Mononuclear cell (primary cell): ENCODE measurements around the gene SLC22A1. TPM values are rescaled to one million over a fixed set of nuclear protein-coding genes. Genes with fewer than 3 reads are reported as not detected.
"Not testable (repeated sequence)": the region's sequence is repeated elsewhere in the genome, so short reads cannot be mapped to it uniquely, and the experiment has no call there.

ENCODE experiments used
- H3K27me3 ChIP-seq: 2 replicates; pipeline ENCODE4 v1.6.0; 2011; ENCODE audit warnings: low read length, control low read depth; ENCODE audit not compliant: insufficient read depth
- H3K4me1 ChIP-seq: 2 replicates; pipeline ENCODE4 v1.5.1; 2011; ENCODE audit warnings: mild to moderate bottlenecking, low read length, control low read depth; ENCODE audit not compliant: insufficient read depth
- H3K4me3 ChIP-seq: 2 replicates; pipeline ENCODE4 v1.5.1; 2011; ENCODE audit warnings: mild to moderate bottlenecking, low read length, moderate library complexity
- H3K9me3 ChIP-seq: 2 replicates; pipeline ENCODE4 v1.5.1; 2011; ENCODE audit warnings: low read depth, mild to moderate bottlenecking, control low read depth, low read length
- total RNA-seq: library from RNA; depleted of rRNA; stranded (reverse); fragments of >200 nt; gene quantifications from one replicate; pipeline ENCODE4 v1.2.3, GENCODE V29; 2012

SLC22A1 gene
- total RNA-seq, 1 donor, result 0.21 TPM

GRCh38 chr6:160135907-160136655, 14.5 kb downstream of the SLC22A1 start:
- no peaks in the 10 kb centered on the region for H3K9me3 ChIP-seq
- no peak overlapping the region for H3K4me3 ChIP-seq
- no peaks in the 10 kb centered on the region for H3K4me1 ChIP-seq
- H3K27me3 ChIP-seq, result no peaks in the 10 kb centered on the region

DNA sequence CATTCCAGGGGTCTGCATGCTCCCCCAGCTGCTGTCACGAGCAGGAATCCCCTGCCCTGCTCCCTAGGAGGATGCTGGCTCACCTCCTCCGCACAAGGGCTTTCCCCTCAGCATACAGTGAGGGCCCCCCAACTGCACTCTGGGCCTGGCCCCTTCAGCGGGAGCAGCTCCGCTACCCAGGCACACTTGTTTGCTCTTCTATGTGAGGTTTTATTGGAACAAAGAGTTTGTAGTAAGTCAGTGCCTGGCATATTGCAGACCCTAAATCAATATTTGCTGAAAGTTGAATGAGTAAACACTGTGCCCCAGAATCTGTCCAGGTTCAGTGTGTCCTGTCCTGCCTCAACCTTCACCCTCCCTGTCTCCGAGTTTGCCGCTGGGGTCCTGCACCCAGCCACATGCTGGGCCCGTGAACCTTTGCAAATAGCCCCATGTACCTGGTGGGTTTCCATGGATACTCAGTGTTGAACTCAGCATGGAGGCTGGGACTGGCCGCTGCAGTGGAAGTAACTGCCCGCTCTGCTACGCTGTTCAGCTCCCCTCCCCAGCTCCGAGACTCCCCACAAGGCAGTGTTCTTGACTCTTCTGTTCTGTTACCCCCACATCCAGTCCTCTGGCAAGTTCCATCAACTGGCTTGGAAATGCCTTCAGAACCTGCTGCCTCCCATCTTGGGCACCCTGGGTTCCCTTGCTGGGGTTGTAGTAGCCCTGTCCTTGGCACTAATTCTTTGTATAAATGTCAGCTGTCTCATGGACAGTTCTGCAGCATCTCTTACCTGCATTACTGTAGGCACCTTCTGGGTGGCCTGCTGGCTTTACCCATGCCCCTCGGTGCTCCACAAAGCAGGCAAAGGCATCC, 15.7 kb downstream of the SLC22A1 start:
- Histone ChIP-seq H3K4me3 (no peak overlapping the region), H3K4me1 (no peaks in the 10 kb centered on the region), H3K9me3 (no peaks in the 10 kb centered on the region), H3K27me3 (no peaks in the 10 kb centered on the region)

DNA sequence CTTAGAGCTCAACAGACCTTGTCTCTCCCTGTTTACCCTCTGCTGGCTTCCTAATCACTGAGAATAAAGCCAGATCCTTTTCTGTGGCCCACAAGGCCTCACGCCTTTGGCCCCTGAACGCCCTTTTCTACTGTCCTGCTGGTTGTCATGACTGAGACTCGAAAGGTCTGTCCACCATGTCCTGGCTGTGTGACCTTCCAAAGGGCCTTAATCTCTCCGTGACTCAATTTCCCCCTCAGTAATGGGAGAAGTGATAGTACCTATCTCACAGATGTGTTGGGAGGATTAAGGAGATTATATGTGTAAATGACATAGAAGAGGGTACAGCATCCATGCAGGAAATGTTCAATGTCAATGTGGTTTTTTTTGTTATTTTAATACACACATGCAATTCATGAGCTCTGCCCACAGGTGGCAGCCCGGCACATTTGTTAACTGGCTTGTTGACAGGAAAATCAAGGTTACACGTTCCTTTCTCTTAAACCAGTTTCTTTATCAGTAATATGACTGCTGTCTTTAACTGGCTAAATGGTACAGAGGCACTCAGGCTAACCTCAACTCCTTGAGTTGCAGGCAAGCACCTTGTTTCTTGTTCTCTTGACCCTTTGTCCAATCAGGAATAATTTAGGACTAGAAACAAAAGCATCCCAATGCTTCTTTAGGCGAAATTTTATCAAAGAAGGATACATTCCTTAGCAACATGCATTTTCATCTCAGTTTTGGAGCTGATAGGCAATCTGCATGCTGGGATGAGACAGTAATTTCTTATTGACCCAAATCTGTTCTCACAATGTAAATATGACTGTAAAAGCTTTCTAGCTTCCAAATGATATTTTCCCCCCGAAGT, 16.6 kb downstream of the SLC22A1 start:
- Histone ChIP-seq H3K4me1 (no peaks in the 10 kb centered on the region), H3K27me3 (no peaks in the 10 kb centered on the region), H3K4me3 (no peak overlapping the region), H3K9me3 (no peaks in the 10 kb centered on the region)

GRCh38 chr6:160138839-160139419, 17.3 kb downstream of the SLC22A1 start:
- Histone ChIP-seq H3K9me3 (no peaks in the 10 kb centered on the region), H3K4me1 (no peaks in the 10 kb centered on the region), H3K4me3 (no peak overlapping the region), H3K27me3 (no peaks in the 10 kb centered on the region)

GRCh38 chr6:160139420-160139851, 17.8 kb downstream of the SLC22A1 start:
- no peaks in the 10 kb centered on the region for H3K27me3 ChIP-seq
- no peaks in the 10 kb centered on the region for H3K4me1 ChIP-seq
- H3K4me3 ChIP-seq, result no peak overlapping the region
- no peaks in the 10 kb centered on the region for H3K9me3 ChIP-seq

DNA sequence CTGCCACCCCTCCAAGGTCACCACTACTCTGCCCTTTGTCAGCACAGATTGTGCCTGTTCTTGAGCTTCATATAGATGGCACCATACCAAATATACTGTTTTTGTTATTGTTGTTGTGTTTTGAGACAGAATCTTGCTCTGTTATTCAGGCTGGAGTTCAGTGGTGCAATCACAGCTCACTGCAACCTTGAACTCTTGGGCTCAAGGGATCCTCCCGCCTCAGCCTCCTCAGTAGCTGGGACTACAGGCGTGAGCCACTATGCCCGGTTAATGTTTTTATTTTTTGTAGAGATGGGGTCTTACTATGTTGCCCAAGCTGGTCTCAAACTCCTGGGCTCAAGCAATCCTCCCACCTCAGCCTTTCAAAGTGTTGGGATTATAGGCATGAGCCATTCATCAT, 18.9 kb downstream of the SLC22A1 start:
- H3K4me3 ChIP-seq, H3K27me3 ChIP-seq, H3K4me1 ChIP-seq, H3K9me3 ChIP-seq: not testable (repeated sequence)

GRCh38 chr6:160141001-160141726, 19.5 kb downstream of the SLC22A1 start:
- H3K9me3 ChIP-seq, result no peaks in the 10 kb centered on the region

GRCh38 chr6:160142115-160142715, 20.6 kb downstream of the SLC22A1 start:
- H3K27me3 ChIP-seq, result no peaks in the 10 kb centered on the region
- no peak overlapping the region for H3K4me3 ChIP-seq
- H3K4me1 ChIP-seq, result no peaks in the 10 kb centered on the region
- no peaks in the 10 kb centered on the region for H3K9me3 ChIP-seq

More at GRCh38 chr6:160141001-160141726, 19.5 kb downstream of the SLC22A1 start:
- Histone ChIP-seq H3K27me3 (no peaks in the 10 kb centered on the region), H3K4me3 (no peak overlapping the region), H3K4me1 (no peaks in the 10 kb centered on the region)

- H3K4me3 ChIP-seq, result no peak overlapping the region
- no peaks in the 10 kb centered on the region for H3K27me3 ChIP-seq
- no peaks in the 10 kb centered on the region for H3K4me1 ChIP-seq
- H3K9me3 ChIP-seq, result no peaks in the 10 kb centered on the region
Observed at GRCh38 chr6:160146454-160147145, 25.0 kb downstream of the SLC22A1 start.

DNA sequence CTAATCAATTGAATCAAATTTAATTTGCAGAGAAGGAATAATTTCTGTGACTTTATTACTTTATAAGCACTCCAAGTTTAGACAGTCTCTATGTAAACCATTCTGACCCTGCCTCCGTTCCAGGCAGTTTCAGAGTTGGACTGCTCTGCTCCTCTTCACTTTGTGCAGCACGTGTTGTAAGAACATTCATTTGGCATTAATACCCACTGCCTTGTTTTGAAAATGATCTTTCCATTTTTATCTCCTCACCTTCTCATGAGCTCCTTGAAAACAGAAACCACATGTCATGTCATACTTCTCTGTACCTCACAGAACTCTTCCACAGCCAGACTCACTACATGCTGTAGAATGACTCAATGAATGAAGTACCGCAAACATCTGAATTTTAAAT, 25.5 kb downstream of the SLC22A1 start:
- Histone ChIP-seq H3K4me1 (no peaks in the 10 kb centered on the region), H3K9me3 (no peaks in the 10 kb centered on the region), H3K4me3 (no peak overlapping the region), H3K27me3 (no peaks in the 10 kb centered on the region)

DNA sequence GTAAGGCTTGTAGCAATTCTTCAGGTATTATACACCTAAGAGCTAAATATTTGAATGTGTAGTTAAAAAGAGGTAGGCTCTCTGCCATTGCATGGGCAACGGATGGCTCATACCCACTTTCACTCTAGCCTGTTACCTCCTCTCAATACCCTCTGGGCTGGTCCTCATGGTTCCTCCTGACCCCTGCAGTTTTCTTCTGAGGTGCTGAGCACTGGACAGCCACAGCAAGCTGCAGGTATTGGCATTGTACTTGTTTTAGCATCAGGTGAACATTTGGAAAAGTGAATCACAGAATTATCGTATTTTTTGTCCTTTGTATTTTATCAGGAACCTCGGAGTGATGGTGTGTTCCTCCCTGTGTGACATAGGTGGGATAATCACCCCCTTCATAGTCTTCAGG, 32.9 kb downstream of the SLC22A1 start:
- Histone ChIP-seq H3K9me3 (no peaks in the 10 kb centered on the region), H3K4me1 (no peaks in the 10 kb centered on the region), H3K27me3 (no peaks in the 10 kb centered on the region), H3K4me3 (no peak overlapping the region)

- H3K4me3 ChIP-seq, result no peak overlapping the region
- no peaks in the 10 kb centered on the region for H3K9me3 ChIP-seq
- no peaks in the 10 kb centered on the region for H3K27me3 ChIP-seq
- H3K4me1 ChIP-seq, result no peaks in the 10 kb centered on the region
Observed at GRCh38 chr6:160156842-160157241, 35.2 kb downstream of the SLC22A1 start.

DNA sequence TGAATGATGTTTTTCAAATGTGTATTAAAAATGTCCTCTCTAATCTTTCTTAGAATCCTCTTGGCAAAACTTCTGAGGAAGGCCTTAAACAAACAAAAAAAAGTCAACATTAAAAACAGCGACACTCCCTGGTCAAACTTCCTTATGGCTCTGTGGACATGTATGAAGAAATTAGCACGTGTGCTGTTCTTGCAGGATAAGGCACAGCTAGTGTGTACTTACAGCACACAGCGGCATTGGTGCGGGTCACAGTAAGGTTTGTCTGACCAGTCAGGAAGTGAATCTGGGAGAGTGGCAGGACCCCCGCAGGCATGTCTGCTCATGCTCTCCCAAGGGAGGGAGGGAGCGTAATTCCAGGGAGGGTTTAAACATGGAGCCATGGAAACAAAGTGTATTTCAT, 38.8 kb downstream of the SLC22A1 start:
- no peaks in the 10 kb centered on the region for H3K4me1 ChIP-seq
- H3K4me3 ChIP-seq, result no peak overlapping the region
- no peaks in the 10 kb centered on the region for H3K27me3 ChIP-seq
- no peaks in the 10 kb centered on the region for H3K9me3 ChIP-seq
